ENCODE results near the gene KLHL17.

DNA sequence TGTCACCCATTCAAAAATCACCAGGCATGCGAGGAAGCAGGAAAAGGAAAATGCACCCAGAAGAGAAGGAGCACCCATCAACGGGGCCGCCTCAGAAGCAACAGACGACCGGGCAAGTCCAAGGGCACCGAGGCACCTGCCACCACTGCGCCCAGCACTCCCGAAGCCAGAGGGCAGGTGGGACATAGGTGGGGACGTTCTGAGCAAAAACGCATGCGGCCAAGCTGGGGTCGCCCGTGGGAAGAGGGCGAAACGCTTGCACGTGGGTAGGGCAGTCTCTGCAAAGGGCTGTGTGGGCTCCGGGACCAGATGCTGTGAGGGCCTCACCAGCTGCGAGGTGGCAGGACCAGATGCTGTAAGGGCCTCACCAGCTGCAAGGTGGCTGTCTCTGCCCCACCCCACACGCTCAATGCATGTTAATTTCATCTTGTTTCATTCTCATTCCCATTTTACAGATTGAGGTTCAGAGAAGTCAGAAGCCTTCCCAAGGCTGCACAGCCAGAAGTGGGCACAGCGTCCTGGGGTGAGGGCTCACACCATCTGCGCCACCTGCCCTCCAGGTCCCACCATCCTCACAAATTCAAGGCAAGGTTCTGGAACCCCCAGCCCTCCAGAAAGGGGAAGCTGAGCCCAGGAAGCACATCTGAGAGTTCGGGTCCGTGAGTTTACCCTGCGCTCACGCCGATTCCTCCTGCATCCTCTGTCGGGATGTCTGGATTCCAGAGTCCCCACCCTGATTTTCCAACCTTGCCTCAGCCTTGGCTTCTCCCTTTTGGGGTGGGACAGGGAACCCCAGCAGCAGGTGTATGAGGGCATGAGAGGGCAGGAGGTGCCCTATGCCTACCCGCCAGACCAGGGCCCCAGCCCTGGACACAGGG is 44.9 kb upstream of the KLHL17 start:
- TF ChIP-seq CTCF (IDR thresholded peaks at IDR 0.05 in 4 of 5, conservative IDR thresholded peaks at IDR 0.05 in 1 of 5): no peak
- no peak for TF ChIP-seq POLR2A (IDR thresholded peaks at IDR 0.05)
